Stimulated activated CD8-positive, alpha-beta memory T cell treated with anti-CD3 and anti-CD28 coated beads, Interleukin-12 subunit alpha, Interleukin-12 subunit beta, amount 100 ng/mL, for 24 hours (primary cell): ENCODE measurements around the gene CAPZB.

Source experiments
- DNase-seq: peaks from one replicate; pipeline ENCODE4 v3.0.0-alpha.2; 2020; ENCODE audit errors: extremely low read depth

Gene CAPZB

DNA sequence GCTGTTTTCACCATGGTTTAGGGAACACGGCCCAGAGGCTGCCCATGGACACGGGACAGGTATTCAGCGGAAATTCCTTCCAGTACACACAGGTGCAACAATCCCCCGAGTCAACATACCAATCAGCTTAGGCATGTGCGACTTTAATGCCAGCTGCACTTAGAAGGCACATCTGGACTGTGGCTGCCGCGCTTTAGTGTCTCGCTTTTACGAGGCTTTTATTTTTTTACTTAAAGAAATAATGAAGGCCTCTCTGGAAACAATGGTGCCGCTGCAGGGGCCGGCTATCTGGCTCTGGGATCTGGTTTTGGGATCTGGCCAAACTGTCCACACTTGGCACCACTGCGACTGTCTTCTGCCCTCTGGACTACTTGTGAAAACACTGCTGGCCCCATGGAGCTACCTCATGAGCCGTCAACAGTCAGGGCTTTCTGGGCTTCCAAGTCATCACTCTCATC lies 117.7 kb downstream of the CAPZB start:
- no peak for DNase-seq

DNA sequence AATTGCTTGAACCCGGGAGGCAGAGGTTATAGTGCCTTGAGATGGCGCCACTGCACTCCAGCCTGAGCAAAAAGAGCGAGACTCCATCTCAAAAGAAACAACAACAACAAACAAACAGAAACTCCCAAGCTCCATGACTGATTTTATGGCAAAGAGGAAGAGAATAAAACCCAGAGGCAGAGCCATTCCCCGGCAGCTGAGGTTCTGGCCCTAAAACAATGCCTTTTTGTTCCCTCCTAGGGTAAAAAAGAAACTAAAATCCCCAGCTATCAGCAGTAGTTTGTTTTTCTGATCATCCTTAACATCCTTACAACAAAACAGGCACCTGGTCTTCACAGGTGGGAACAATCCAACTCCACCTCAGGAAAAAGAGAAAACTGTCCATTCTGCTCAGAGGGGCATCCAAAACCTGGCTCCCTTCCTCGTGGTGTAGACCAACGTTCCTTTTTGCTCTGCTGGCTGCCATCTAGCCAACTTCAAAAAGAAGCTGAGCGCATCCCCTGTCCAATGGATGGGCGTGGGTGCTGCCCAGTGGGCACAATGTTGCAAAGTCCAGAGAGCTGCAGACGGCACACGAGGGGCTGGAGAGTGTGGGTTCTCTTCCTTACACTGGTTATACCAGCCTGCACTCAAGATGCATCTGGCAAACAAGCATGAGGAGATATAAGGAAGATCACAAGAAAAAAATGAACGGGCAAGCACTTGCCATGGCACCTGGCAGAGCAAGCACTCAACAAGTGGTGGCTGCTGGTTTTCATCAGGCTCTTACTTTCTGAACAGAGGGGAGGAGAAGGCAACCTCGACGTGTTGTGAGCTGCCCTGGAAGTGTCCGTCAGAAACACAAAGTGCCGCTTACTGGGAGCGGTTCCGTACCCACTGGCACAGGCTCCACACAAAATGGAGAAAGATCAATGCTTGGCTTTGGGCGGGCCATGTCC lies 118.5 kb downstream of the CAPZB start:
- no peak for DNase-seq

DNA sequence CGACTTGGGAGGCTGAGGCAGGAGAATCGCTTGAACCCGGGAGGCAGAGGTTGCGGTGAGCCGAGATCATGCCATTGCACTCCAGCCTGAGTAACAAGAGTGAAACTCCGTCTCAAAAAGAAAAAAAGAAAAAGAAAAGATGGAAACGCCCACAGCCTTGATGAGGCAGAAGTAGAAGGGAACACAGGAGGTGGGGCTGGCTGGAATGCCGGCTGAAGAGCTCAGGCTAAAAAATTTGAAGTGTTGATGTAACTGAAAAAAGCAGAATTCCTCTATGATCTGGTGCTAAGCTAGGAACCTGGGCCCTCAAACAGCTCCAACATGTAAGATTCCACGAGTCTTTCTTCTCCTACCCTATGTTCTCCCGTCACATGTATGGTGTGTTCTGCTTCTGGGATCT lies 119.6 kb downstream of the CAPZB start:
- no peak for DNase-seq

DNA sequence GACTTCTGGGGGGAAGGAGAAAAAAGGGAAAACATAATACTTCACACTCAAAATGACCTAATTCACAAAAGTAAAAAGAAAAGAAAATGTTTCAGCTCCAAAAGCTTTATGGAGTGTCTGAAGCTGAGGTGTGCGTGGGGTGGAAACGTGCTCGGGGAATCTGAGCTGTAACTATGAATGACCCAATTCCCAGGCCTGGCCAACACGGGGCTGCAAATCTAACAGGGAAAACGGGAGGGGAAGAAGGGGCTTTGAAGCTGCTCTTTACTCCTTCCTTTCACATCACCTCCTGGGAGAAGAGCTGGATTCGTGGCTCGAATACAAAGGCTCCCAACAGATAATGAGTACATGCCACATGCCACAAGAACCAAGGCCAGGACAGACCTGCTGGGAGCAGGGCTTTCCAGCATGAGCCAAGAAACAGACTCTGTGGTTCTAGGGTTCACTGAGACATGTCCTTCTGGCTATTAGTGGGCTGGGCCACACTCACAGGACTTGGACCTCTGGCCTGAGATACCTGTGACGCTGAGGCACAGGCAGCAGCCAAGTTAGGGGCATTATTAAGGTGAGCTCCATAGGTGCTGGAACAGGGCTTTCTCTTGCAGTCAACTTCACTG lies 121.7 kb downstream of the CAPZB start:
- DNase-seq, result no peak

DNA sequence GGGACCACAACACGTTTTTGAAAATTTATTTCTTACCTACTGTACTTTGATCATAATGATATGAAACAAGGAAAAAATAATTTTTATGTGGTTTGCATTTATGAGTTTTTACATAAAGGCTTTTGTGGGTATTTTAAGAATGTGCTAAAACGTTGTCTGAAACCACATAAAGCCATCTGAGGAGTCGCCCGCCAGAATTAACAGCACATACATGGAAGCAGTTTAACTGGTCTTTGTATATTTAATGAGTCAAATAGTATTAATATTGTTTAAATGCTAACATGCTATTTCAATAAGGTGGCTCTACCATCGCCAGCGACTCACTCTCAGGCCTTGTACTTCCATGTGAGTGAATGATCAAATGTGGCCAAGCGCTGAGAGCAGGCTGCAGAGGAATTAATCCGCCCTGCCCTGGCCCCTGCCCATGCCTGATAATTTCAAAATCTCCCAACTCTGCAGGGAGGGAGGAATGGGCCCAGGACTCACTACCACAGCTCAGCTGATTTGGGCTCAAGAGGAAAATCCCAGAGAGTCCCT lies 123.7 kb downstream of the CAPZB start:
- DNase-seq, result no peak

DNA sequence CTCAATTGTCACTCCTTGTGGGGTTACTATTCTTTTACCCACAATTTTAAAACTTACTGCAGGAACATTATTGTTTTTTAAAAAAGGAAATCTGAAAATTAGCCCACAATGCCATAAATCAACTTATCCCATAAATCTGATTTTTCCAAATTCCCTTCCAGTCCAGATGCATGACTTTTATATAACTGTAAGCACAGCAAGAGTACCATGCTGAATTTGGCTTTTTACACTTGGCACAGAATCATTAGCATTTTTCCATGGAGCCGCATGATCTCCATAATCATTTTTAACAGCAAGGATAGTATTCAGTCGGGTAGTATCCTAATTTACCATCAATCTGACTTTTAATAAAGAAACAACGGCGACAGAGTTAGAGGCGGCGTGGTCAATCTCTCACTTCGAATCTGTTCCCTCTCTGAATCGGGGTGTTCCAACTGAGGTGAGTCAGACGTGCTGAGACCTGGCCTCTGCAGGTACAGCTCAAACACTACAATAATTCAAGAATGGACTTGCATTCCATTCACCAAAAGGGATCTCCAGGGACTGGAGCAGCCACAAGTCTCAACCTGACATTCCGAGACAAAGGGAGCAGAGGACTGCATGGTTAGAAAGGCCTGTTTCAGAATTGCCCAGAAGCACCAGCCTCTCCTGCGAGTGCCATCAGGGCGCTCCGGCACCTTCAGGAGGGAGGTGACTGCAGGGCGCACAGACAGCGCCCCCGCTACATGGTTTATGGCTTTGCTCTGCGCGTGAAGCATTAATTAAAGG lies 124.3 kb downstream of the CAPZB start:
- DNase-seq, result no peak

GRCh38 chr1:19360432-19360831 lies 124.9 kb downstream of the CAPZB start:
- no peak for DNase-seq

- DNase-seq, result no peak
Measured at GRCh38 chr1:19360016-19360415, 125.3 kb downstream of the CAPZB start.

DNA sequence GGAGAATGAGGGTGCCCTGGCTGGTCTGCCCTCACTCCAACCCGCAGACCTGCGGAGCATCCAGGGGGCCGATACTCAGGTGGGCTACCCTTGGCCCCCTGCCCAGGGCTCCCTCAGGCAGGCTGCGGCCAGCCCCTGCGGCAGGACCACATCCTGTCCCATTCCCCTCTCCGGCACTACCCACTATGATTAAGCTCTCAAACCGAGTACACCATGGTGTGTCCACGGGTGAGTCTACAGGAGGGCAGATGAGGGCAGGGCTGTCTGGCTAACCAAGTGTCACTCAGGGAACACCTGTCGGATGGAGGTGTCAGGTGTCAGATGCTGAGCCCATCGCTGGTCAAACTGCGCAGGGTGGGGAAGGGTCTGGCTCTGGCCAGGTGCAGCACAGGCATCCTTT lies 126.0 kb downstream of the CAPZB start:
- DNase-seq, result no peak

DNA sequence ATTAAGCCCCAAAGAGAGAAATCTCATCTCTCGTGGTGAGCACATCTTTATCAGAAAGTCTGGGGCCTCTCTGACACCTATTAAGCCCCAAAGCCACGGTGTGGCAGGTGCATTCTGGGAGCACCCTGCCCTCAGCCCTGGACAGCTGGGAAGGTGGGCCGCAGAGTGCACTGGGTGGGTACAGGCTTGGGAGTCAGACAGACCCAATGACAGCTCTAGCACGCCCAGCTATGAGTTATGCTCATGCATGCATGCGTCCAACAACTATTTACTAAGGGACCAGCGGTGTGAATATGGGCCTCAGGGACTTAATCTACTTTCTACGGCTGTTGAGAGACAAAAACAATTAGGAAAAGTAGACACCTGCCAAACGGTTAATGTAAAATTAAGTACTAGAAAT lies 126.6 kb downstream of the CAPZB start:
- DNase-seq, result no peak

- no peak for DNase-seq
Measured at GRCh38 chr1:19357299-19357986, 127.9 kb downstream of the CAPZB start.

DNA sequence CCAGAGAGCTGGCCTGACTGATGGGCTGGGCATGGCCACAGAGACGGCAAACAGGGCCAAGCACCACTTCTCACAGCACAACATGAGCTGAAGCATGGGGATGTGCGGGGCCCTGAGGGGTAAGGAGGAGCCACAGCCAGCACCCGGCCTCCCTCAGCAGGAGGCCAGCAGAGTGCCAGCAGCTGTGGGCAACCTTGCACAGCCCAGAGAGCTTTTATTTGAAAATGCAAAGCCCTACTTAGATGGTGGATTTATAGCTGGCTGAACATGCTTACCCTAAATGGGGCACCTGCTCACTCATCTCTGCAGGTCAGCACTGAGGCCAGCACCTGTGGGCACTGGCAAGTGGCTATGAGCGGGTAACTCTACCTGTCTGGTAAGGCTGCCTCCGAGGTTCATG lies 129.1 kb downstream of the CAPZB start:
- no peak for DNase-seq

DNA sequence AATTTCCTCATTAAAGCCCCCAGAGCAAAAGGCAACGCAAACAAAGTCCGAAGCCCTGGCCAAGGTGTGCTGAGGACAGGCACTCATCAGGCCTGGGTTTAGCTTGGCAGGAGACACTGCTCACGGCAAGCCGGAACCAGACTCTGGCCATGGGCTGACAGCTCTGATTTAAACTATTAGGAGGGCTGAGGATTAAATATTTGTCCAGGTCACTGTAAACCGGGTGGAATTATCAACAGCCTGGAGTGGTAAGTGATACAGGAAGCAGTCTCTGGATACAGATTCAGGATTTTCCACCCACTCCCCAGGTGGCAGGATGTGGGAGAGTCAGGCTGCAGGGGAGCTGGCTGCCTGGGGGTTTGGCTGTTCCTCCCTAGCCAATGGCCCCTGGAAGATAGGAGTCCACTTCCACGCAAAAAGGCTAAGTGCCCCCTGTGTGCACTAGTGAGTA lies 130.8 kb downstream of the CAPZB start:
- DNase-seq, result no peak

GRCh38 chr1:19353596-19353995 lies 131.7 kb downstream of the CAPZB start:
- no peak for DNase-seq

DNA sequence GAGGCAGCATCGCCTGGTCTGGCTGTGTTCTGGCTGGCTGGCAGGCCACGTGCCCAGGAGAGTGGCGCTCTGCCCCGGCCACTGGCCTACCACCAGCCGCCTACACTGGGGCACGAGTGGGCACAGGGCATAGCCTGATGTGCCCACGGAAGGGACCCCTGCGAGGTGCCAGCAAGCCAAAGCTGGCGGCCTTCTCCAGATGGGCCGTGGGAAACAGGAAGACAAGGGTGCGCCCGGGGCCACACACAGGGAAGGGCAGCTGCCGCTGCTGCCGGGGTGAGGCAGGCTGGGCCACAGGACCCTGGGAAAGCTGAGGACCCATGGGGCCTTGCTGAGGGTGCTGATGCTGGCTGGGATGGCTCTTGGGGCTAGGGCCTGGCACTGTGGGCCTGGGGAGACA lies 132.5 kb downstream of the CAPZB start:
- no peak for DNase-seq

GRCh38 chr1:19351873-19352272 lies 133.5 kb downstream of the CAPZB start:
- no peak for DNase-seq

- no peak for DNase-seq
Measured at GRCh38 chr1:19350566-19350965, 134.8 kb downstream of the CAPZB start.

DNA sequence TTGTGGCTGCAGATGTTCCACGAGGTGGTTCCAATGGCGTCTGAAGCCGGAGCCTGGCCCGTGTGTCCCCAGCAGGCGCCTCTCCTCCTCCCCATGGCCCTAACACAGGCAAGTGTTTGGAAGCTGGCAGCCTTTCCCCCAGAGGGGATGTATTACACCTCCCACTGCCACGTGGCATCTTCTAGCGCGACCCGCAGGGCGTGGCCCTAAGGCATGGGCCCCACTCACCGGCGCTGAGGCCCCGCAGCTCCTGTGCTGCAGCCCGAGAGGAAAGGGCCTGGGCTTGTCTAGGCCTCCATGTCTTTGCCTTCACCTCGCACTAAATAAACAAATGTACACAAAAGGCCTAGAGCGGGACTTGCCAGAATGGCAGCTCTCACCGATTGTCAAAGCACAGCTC lies 135.3 kb downstream of the CAPZB start:
- no peak for DNase-seq

DNA sequence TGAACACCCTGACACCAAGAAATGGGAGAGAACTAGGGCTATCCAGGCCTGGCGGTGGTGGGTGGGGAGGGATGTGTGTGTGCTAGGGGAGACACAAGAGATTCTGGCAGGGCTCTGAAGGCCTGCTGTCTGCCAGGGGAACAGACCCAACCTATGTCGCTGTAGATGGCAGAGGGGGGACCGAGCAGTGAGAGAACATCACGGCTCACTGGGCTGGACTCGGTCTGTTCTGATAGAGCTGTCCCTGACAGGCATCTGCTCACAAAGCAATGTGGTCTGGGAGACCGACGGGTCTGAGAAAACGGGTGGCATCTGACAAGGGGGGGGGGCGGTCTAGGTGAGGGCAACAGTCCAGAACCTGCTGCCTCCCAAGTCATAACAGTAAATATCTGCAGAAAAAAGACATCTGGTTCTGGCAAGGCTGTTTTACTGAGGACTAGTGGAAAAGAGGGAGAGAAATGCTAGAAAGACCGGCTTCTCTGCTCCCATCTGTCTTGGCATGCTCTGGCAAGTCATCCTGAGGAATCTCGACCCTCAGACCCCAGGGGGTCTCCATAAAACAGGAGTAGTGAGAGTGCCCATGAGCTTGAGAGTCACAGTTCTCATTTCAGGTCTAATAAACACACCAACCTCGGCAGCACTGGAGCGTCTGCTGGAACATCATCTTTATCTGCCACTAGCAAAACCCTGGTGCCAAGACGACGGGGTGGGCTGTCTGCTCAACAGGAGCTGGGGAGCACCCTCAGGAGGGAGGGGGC lies 136.7 kb downstream of the CAPZB start:
- DNase-seq, result no peak

DNA sequence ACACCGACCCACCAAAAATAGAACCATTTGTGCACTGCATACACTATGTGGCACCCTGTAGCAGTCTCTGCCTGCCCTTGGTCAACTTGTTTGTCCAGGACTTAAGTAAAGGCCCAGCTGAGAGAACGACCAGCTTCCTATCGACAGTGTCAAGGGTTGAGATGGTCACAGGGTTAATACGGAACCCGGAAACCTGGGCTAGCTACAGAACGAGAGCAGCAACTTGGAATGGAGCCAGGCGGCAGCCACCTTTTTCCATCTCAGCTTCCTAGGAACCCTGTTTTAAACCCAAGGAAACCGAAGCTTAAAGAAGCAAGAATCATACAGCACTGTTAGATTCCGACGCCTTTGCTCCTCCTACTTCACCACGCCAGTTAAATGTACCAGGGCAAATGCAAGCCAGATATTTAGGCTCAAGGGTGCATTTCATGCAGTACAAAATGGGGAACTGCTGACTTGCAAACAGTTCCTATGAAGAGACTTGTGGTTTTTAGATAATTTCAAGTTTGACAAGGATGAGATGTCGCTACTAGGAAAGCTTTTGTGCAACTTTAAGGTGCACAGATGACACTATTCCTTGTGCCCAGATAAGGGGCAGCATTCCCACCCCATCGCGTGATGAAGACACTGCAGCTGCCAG lies 137.7 kb downstream of the CAPZB start:
- no peak for DNase-seq
